Measurements from ENCODE around the gene HINT2. TPM values are rescaled to one million over a fixed set of nuclear protein-coding genes. Genes with fewer than 3 reads are reported as not detected.

Gene HINT2
- total RNA-seq, 4 donors from 2014 or later: 12.7 to 29.4 (median 18.7) TPM

- Histone ChIP-seq H3K4me1 (peaks cover 0 to 28% (median 6%) of the 10 kb centered on the region in 3 donors), H3K27ac (no peak overlapping the region), H3K4me3 (no peak overlapping the region), H3K27me3 (no peaks in the 10 kb centered on the region), H3K9me3 (no peaks in the 10 kb centered on the region), H3K36me3 (peaks cover 0 to 28% of the 10 kb centered on the region in 2 donors)
- no peak for TF ChIP-seq EP300 (IDR thresholded peaks at IDR 0.05)
- 89 to 96% methylated on average over 3 of the region's 5 CpGs for WGBS, 2 donors (ENCODE audit: low coverage in 1 of 2)
- ATAC-seq: no peak
Measured at GRCh38 chr9:35839926-35840325, 25.1 kb upstream of the HINT2 start.

GRCh38 chr9:35836595-35836994 lies 21.8 kb upstream of the HINT2 start:
- ATAC-seq: no peak
- WGBS, 2 donors (ENCODE audit: low coverage in 1 of 2): 97 to 100% methylated on average over 4 to 5 of the region's 5 CpGs
- Histone ChIP-seq H3K4me1 (peaks cover 0 to 31% (median 5%) of the 10 kb centered on the region in 3 donors), H3K9me3 (no peaks in the 10 kb centered on the region), H3K4me3 (no peak overlapping the region), H3K27ac (no peak overlapping the region), H3K27me3 (no peaks in the 10 kb centered on the region), H3K36me3 (peaks cover 0 to 23% of the 10 kb centered on the region in 2 donors)
- TF ChIP-seq CTCF (IDR thresholded peaks at IDR 0.05) (no peak), POLR2A (IDR thresholded peaks at IDR 0.05) (no peak), POLR2AphosphoS5 (IDR thresholded peaks at IDR 0.05) (no peak), EP300 (IDR thresholded peaks at IDR 0.05) (no peak)

- Histone ChIP-seq H3K9me3 (no peaks in the 10 kb centered on the region), H3K27ac (no peak overlapping the region), H3K27me3 (no peaks in the 10 kb centered on the region), H3K4me1 (peaks cover 0 to 39% (median 6%) of the 10 kb centered on the region in 3 donors), H3K36me3 (peaks cover 0 to 17% of the 10 kb centered on the region in 2 donors), H3K4me3 (no peak overlapping the region)
- no peak for TF ChIP-seq POLR2AphosphoS5 (IDR thresholded peaks at IDR 0.05)
- TF ChIP-seq CTCF (IDR thresholded peaks at IDR 0.05): no peak
- TF ChIP-seq EP300 (IDR thresholded peaks at IDR 0.05): no peak
- 80 to 100% methylated on average over 1 to 2 of the region's 2 CpGs for WGBS, 2 donors (ENCODE audit: low coverage in 1 of 2)
- ATAC-seq: no peak
Measured at GRCh38 chr9:35835766-35836165, 20.9 kb upstream of the HINT2 start.

GRCh38 chr9:35835216-35835632 lies 20.4 kb upstream of the HINT2 start:
- Histone ChIP-seq H3K4me3 (no peak overlapping the region), H3K27me3 (no peaks in the 10 kb centered on the region), H3K4me1 (peaks cover 0 to 45% (median 11%) of the 10 kb centered on the region in 3 donors), H3K9me3 (no peaks in the 10 kb centered on the region), H3K36me3 (peaks cover 0 to 17% of the 10 kb centered on the region in 2 donors), H3K27ac (no peak overlapping the region)
- 80 to 100% methylated on average over 1 of the region's 3 CpGs for WGBS, 2 donors (ENCODE audit: low coverage in 1 of 2)
- no peak for ATAC-seq
- TF ChIP-seq POLR2AphosphoS5 (IDR thresholded peaks at IDR 0.05): no peak
- no peak for TF ChIP-seq CTCF (IDR thresholded peaks at IDR 0.05)
- TF ChIP-seq EP300 (IDR thresholded peaks at IDR 0.05): no peak
- no peak for TF ChIP-seq POLR2A (IDR thresholded peaks at IDR 0.05)

GRCh38 chr9:35834260-35835215 lies 19.7 kb upstream of the HINT2 start:
- no peak overlapping the region for H3K27ac ChIP-seq

More at GRCh38 chr9:35834260-35835215, 19.7 kb upstream of the HINT2 start:
- no peak for TF ChIP-seq EP300 (IDR thresholded peaks at IDR 0.05)
- no peak for TF ChIP-seq POLR2AphosphoS5 (IDR thresholded peaks at IDR 0.05)
- no peak for TF ChIP-seq POLR2A (IDR thresholded peaks at IDR 0.05)
- no peak for TF ChIP-seq CTCF (IDR thresholded peaks at IDR 0.05)
- ATAC-seq: no peak
- H3K36me3 ChIP-seq: peaks cover 0 to 17% of the 10 kb centered on the region in 2 donors
- H3K27me3 ChIP-seq: no peaks in the 10 kb centered on the region
- 74 to 77% methylated on average over 9 to 10 of the region's 14 CpGs for WGBS, 2 donors (ENCODE audit: low coverage in 1 of 2)
- peaks cover 0 to 52% (median 18%) of the 10 kb centered on the region in 3 donors for H3K4me1 ChIP-seq
- no peaks in the 10 kb centered on the region for H3K9me3 ChIP-seq
- no peak overlapping the region for H3K4me3 ChIP-seq

All from gastroesophageal sphincter (tissue), 4 donors.